DMS79 treated with DMSO at 0.1 percent for 48 hours (cell line): ENCODE measurements around the gene MRPL42.
"Not testable (repeated sequence)": the region's sequence is repeated elsewhere in the genome, so short reads cannot be mapped to it uniquely, and the experiment has no call there.

Source experiments
- DNase-seq: peaks from one replicate; lab custom pipeline; 2025; lab: John Stamatoyannopoulos, UW

The MRPL42 gene

GRCh38 chr12:93547778-93548177, 80.5 kb downstream of the MRPL42 start:
- DNase-seq: no peak

- DNase-seq: no peak
Measured at GRCh38 chr12:93549174-93549573, 81.9 kb downstream of the MRPL42 start.

GRCh38 chr12:93550748-93551611, 83.7 kb downstream of the MRPL42 start:
- DNase-seq: no peak

- DNase-seq: no peak
Measured at GRCh38 chr12:93552427-93552826, 85.1 kb downstream of the MRPL42 start.

GRCh38 chr12:93557879-93558278, 90.6 kb downstream of the MRPL42 start:
- DNase-seq: not testable (repeated sequence)

GRCh38 chr12:93558685-93559084, 91.4 kb downstream of the MRPL42 start:
- DNase-seq: not testable (repeated sequence)

GRCh38 chr12:93563807-93564538, 96.7 kb downstream of the MRPL42 start:
- DNase-seq: no peak

- no peak for DNase-seq
Measured at GRCh38 chr12:93565760-93566159, 98.4 kb downstream of the MRPL42 start.
